ENCODE results near the gene KIF26B. TPM values are rescaled to one million over a fixed set of nuclear protein-coding genes. Genes with fewer than 3 reads are reported as not detected.

KIF26B gene
- polyA plus RNA-seq, 2 of the 4 experiments (the other 2 are of a cell fraction): 0.01 to 0.04 TPM

GRCh38 chr1:245338485-245338877, 183.7 kb downstream of the KIF26B start:
- H3K4me2 ChIP-seq: no peak overlapping the region
- WGBS (ENCODE audit: missing lambda C conversion rate): 54% methylated on average over 5 of the region's 5 CpGs
- ATAC-seq (no peak), DNase-seq (ENCODE audit: low read depth in 1 of 2, low spot score in 1 of 2) (no peak), FAIRE-seq (no peak)
- H3K9me3 ChIP-seq: no peaks in the 10 kb centered on the region
- no peaks in the 10 kb centered on the region for H3K4me1 ChIP-seq
- no peak for TF ChIP-seq TP53 (CRISPR knock-in tag; IDR thresholded peaks at IDR 0.05)
- TF ChIP-seq, protein P1, sequence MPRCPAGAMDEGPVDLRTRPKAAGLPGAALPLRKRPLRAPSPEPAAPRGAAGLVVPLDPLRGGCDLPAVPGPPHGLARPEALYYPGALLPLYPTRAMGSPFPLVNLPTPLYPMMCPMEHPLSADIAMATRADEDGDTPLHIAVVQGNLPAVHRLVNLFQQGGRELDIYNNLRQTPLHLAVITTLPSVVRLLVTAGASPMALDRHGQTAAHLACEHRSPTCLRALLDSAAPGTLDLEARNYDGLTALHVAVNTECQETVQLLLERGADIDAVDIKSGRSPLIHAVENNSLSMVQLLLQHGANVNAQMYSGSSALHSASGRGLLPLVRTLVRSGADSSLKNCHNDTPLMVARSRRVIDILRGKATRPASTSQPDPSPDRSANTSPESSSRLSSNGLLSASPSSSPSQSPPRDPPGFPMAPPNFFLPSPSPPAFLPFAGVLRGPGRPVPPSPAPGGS (IDR thresholded peaks at IDR 0.05): no peak
- TF ChIP-seq ZC3H11A (IDR thresholded peaks at IDR 0.05): no peak
- TF ChIP-seq KDM5A (IDR thresholded peaks at IDR 0.05): no peak
- no peak for TF ChIP-seq JUN (IDR thresholded peaks at IDR 0.05)
- TF ChIP-seq REST (IDR thresholded peaks at IDR 0.05): no peak
- no peak for TF ChIP-seq RAD21 (conservative IDR thresholded peaks at IDR 0.05 in 1 of 2, IDR thresholded peaks at IDR 0.05 in 1 of 2)
- TF ChIP-seq HDAC2 (IDR thresholded peaks at IDR 0.05): no peak
- TF ChIP-seq HOXB5 (CRISPR knock-in tag; IDR thresholded peaks at IDR 0.05): no peak
- no peak for TF ChIP-seq NPAS2 (CRISPR knock-in tag; IDR thresholded peaks at IDR 0.05; ENCODE audit: borderline replicate concordance)
- TF ChIP-seq CHD4 (IDR thresholded peaks at IDR 0.05; ENCODE audit: borderline replicate concordance): no peak
- TF ChIP-seq EHMT2 (IDR thresholded peaks at IDR 0.05; ENCODE audit: low read depth): no peak
- TF ChIP-seq CEBPB (IDR thresholded peaks at IDR 0.05): no peak
- TF ChIP-seq RFX5 (IDR thresholded peaks at IDR 0.05): no peak
- TF ChIP-seq RNF2 (IDR thresholded peaks at IDR 0.05; ENCODE audit: borderline replicate concordance, low read depth): no peak
- TF ChIP-seq, protein P2, sequence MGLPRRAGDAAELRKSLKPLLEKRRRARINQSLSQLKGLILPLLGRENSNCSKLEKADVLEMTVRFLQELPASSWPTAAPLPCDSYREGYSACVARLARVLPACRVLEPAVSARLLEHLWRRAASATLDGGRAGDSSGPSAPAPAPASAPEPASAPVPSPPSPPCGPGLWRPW (IDR thresholded peaks at IDR 0.05): no peak
- TF ChIP-seq, protein P3, sequence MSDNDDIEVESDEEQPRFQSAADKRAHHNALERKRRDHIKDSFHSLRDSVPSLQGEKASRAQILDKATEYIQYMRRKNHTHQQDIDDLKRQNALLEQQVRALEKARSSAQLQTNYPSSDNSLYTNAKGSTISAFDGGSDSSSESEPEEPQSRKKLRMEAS (IDR thresholded peaks at IDR 0.05): no peak
- no peak for TF ChIP-seq RCOR1 (IDR thresholded peaks at IDR 0.05; ENCODE audit: low read depth, low read length)
- no peak for TF ChIP-seq EP300 (IDR thresholded peaks at IDR 0.05)
- TF ChIP-seq POLR2AphosphoS2 (conservative IDR thresholded peaks at IDR 0.05; ENCODE audit: low read length): no peak
- no peak overlapping the region for H3K27ac ChIP-seq
- H3K4me3 ChIP-seq: no peak overlapping the region
- POLR2A ChIA-PET: no interaction called here
- CTCF ChIA-PET: interaction anchor here (0.6 to 1.2 kb wide), 2 partner anchors 31 to 740 kb away, joined by 3 read pairs; no protein-coding TSS in a partner anchor

DNA sequence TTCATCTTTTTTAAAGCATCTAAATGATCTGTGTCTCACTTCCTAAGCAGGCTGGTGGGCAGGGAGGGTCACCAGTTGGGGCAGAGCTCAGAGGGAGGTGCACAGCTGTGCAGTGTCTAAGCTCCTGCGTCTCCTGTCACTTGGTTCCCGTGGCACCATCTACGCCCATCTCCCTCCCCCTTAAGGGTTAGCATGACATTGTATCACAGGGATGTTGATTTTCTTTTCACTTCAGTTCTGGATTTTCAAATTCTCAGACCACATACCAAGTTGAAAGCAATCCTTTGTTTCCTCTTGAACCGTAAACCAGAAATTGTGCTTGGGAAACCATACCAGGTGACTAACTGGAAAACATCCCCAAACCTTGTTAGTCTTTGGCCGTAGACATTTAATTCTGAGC, 187.0 kb downstream of the KIF26B start:
- POLR2A ChIA-PET: interaction anchor here (0.6 kb wide), 1 partner anchor 479 kb away, joined by 4 read pairs; no protein-coding TSS in a partner anchor
- H3K27ac ChIP-seq: no peak overlapping the region
- WGBS (ENCODE audit: missing lambda C conversion rate): 58% methylated on average over 5 of the region's 5 CpGs
- DNase-seq (ENCODE audit: low read depth in 1 of 2, low spot score in 1 of 2) (no peak), FAIRE-seq (no peak), ATAC-seq (no peak)
- CTCF ChIA-PET: no interaction called here
- no peak overlapping the region for H3K4me3 ChIP-seq
- no peak overlapping the region for H3K4me2 ChIP-seq
- no peaks in the 10 kb centered on the region for H3K9me3 ChIP-seq
- H3K4me1 ChIP-seq: no peaks in the 10 kb centered on the region
- no peak for TF ChIP-seq E2F6 (IDR thresholded peaks at IDR 0.05; ENCODE audit: borderline replicate concordance, low read depth)
- TF ChIP-seq RCOR1 (IDR thresholded peaks at IDR 0.05; ENCODE audit: low read depth, low read length): no peak
- no peak for TF ChIP-seq TP53 (CRISPR knock-in tag; IDR thresholded peaks at IDR 0.05)
- no peak for TF ChIP-seq NR3C1 (IDR thresholded peaks at IDR 0.05)
- no peak for TF ChIP-seq PHF8 (IDR thresholded peaks at IDR 0.05; ENCODE audit: borderline replicate concordance, low read depth)
- no peak for TF ChIP-seq CHD2 (IDR thresholded peaks at IDR 0.05; ENCODE audit: low read length, partially characterized antibody)
- TF ChIP-seq GATA3 (IDR thresholded peaks at IDR 0.05; ENCODE audit: borderline replicate concordance): no peak
- TF ChIP-seq HEYL (CRISPR knock-in tag; IDR thresholded peaks at IDR 0.05): no peak
- no peak for TF ChIP-seq RARB (CRISPR knock-in tag; IDR thresholded peaks at IDR 0.05)
- no peak for TF ChIP-seq CTCF (IDR thresholded peaks at IDR 0.05)
- TF ChIP-seq RAD21 (conservative IDR thresholded peaks at IDR 0.05 in 1 of 2, IDR thresholded peaks at IDR 0.05 in 1 of 2): no peak
- no peak for TF ChIP-seq TFCP2L1 (CRISPR knock-in tag; IDR thresholded peaks at IDR 0.05)
- no peak for TF ChIP-seq NPAS2 (CRISPR knock-in tag; IDR thresholded peaks at IDR 0.05; ENCODE audit: borderline replicate concordance)
- no peak for TF ChIP-seq EP300 (IDR thresholded peaks at IDR 0.05)
- no peak for TF ChIP-seq ZC3H11A (IDR thresholded peaks at IDR 0.05)
- TF ChIP-seq, protein P4, sequence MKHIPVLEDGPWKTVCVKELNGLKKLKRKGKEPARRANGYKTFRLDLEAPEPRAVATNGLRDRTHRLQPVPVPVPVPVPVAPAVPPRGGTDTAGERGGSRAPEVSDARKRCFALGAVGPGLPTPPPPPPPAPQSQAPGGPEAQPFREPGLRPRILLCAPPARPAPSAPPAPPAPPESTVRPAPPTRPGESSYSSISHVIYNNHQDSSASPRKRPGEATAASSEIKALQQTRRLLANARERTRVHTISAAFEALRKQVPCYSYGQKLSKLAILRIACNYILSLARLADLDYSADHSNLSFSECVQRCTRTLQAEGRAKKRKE (CRISPR knock-in tag; IDR thresholded peaks at IDR 0.05; ENCODE audit: low read depth): no peak

All from A549 (cell line).